Muscle layer of duodenum (tissue), 2 donors: ENCODE measurements around the gene SAMD4A.

ENCODE experiments used
- H3K27ac ChIP-seq: one replicate; pipeline ENCODE4 v1.7.0; 2013; ENCODE audit warnings: mild to moderate bottlenecking, low read length
- H3K27me3 ChIP-seq: one replicate; pipeline ENCODE4 v1.7.0; 2013; ENCODE audit warnings: low read depth, mild to moderate bottlenecking, control low read depth, low read length
- H3K36me3 ChIP-seq, 2 donors: one replicate each; pipeline ENCODE4 v1.7.0; 2013; ENCODE audit warnings: low read length in 2 of 2, control low read depth in 1 of 2, mild to moderate bottlenecking in 1 of 2; ENCODE audit not compliant: insufficient read depth in 2 of 2, control insufficient read depth in 1 of 2
- H3K4me1 ChIP-seq, 2 donors: one replicate each; pipeline ENCODE4 v1.7.0; 2013; ENCODE audit warnings: low read length in 2 of 2, mild to moderate bottlenecking in 2 of 2, control low read depth in 1 of 2, moderate library complexity in 1 of 2; ENCODE audit not compliant: insufficient read depth in 2 of 2, control insufficient read depth in 1 of 2
- H3K4me3 ChIP-seq, 2 donors: one replicate each; pipeline ENCODE4 v1.7.0; 2013; ENCODE audit warnings: low read length in 2 of 2, low read depth in 1 of 2, mild to moderate bottlenecking in 1 of 2
- H3K9me3 ChIP-seq, 2 donors: one replicate each; pipeline ENCODE4 v1.7.0; 2013; ENCODE audit warnings: low read length in 2 of 2, control low read depth in 1 of 2, mild to moderate bottlenecking in 1 of 2; ENCODE audit not compliant: control insufficient read depth in 1 of 2
- donor health status: healthy.

SAMD4A gene

GRCh38 chr14:54675236-54676128 is 108.6 kb downstream of the SAMD4A start:
- H3K27me3 ChIP-seq, result no peaks in the 10 kb centered on the region
- H3K4me3 ChIP-seq, result no peak overlapping the region
- H3K27ac ChIP-seq, result peak overlapping the region; percentile 70
- H3K9me3 ChIP-seq, result no peaks in the 10 kb centered on the region
- peaks cover 0 to 15% of the 10 kb centered on the region in 2 donors for H3K4me1 ChIP-seq
- no peaks in the 10 kb centered on the region for H3K36me3 ChIP-seq

GRCh38 chr14:54676812-54677708 is 110.1 kb downstream of the SAMD4A start:
- H3K36me3 ChIP-seq, result no peaks in the 10 kb centered on the region
- H3K9me3 ChIP-seq, result no peaks in the 10 kb centered on the region
- peak overlapping the region; percentile 95 for H3K27ac ChIP-seq
- H3K27me3 ChIP-seq, result no peaks in the 10 kb centered on the region
- H3K4me1 ChIP-seq, result peaks cover 0 to 10% of the 10 kb centered on the region in 2 donors
- peak overlapping the region in 1 of 2 donors; percentile 11 for H3K4me3 ChIP-seq

DNA sequence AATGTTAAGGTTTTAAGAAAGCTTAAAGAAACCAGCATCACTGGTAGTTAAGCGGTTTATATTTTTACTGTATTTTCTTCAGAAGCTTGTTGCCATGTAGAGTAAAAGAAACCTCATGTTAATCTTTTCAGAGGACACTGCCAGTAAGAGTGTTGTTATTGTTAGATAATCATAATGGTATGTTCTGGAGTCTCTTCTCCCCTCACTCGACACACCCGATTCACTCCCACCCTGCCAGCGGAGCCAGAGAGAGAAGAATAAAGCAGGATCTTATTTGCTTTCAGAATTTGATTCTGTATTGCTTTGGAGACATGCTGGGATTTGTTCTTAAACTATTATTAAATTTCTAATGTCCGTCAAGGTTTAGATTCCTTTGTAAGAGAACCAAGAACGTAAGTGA is 113.7 kb downstream of the SAMD4A start:
- Histone ChIP-seq H3K36me3 (no peaks in the 10 kb centered on the region), H3K9me3 (no peaks in the 10 kb centered on the region), H3K4me1 (peaks cover 0 to 8% of the 10 kb centered on the region in 2 donors), H3K27me3 (no peaks in the 10 kb centered on the region), H3K27ac (peak overlapping the region; percentile 4), H3K4me3 (no peak overlapping the region)

- Histone ChIP-seq H3K27ac (no peak overlapping the region), H3K4me3 (no peak overlapping the region), H3K27me3 (no peaks in the 10 kb centered on the region), H3K9me3 (no peaks in the 10 kb centered on the region), H3K4me1 (peaks cover 2 to 8% of the 10 kb centered on the region in 2 donors), H3K36me3 (peaks cover 0 to 4% of the 10 kb centered on the region in 2 donors)
Observed at GRCh38 chr14:54681811-54682261, 114.9 kb downstream of the SAMD4A start.

GRCh38 chr14:54682578-54682977 is 115.7 kb downstream of the SAMD4A start:
- Histone ChIP-seq H3K4me1 (peaks cover 7 to 12% of the 10 kb centered on the region in 2 donors), H3K27ac (no peak overlapping the region), H3K9me3 (no peaks in the 10 kb centered on the region), H3K36me3 (peaks cover 0 to 4% of the 10 kb centered on the region in 2 donors), H3K27me3 (no peaks in the 10 kb centered on the region), H3K4me3 (no peak overlapping the region)

GRCh38 chr14:54683882-54684794 is 117.2 kb downstream of the SAMD4A start:
- Histone ChIP-seq H3K27ac (peak overlapping the region; percentile 35), H3K9me3 (no peaks in the 10 kb centered on the region), H3K4me3 (no peak overlapping the region), H3K4me1 (peaks cover 7 to 15% of the 10 kb centered on the region in 2 donors), H3K27me3 (no peaks in the 10 kb centered on the region), H3K36me3 (peaks cover 0 to 4% of the 10 kb centered on the region in 2 donors)

GRCh38 chr14:54685286-54685845 is 118.4 kb downstream of the SAMD4A start:
- H3K36me3 ChIP-seq, result peaks cover 0 to 4% of the 10 kb centered on the region in 2 donors
- H3K4me1 ChIP-seq, result peaks cover 7 to 15% of the 10 kb centered on the region in 2 donors
- H3K4me3 ChIP-seq, result no peak overlapping the region
- H3K27ac ChIP-seq, result peak overlapping the region; percentile 70
- H3K27me3 ChIP-seq, result no peaks in the 10 kb centered on the region
- H3K9me3 ChIP-seq, result no peaks in the 10 kb centered on the region

DNA sequence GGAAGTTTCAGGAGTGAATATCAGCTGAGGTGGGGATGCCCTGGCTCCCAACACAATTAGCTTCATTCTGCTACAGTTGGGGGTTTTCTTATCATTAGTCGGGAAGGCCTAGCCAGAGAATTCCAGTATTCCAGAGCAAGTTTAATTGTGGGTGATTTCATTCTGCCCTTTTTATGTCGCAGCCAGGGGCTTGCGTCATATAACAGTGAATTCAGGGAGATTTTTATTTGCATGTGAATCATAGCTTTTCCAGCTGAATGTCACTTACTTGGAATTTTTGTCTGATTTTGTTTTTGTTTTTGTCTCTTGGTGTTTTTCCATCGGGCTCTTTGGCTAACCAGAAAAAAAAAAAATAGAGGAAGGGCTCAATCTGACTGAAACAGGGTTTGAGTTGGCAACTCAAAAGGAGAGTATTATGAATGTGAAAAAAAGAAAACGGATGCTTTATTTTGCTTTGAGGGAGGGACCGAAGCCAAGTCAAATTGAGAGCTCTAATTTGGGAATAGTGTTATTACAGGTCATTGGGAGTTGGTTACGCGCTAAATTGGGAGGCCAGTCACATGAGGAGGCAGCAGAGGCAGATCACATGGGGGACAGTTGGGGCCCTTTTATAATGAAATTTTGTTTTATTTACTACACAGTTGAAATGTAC is 119.4 kb downstream of the SAMD4A start:
- Histone ChIP-seq H3K27ac (peak overlapping the region; percentile 74), H3K36me3 (peaks cover 0 to 4% of the 10 kb centered on the region in 2 donors), H3K4me3 (peak overlapping the region in 1 of 2 donors; percentile 25), H3K27me3 (no peaks in the 10 kb centered on the region), H3K4me1 (peaks cover 7 to 15% of the 10 kb centered on the region in 2 donors), H3K9me3 (no peaks in the 10 kb centered on the region)

DNA sequence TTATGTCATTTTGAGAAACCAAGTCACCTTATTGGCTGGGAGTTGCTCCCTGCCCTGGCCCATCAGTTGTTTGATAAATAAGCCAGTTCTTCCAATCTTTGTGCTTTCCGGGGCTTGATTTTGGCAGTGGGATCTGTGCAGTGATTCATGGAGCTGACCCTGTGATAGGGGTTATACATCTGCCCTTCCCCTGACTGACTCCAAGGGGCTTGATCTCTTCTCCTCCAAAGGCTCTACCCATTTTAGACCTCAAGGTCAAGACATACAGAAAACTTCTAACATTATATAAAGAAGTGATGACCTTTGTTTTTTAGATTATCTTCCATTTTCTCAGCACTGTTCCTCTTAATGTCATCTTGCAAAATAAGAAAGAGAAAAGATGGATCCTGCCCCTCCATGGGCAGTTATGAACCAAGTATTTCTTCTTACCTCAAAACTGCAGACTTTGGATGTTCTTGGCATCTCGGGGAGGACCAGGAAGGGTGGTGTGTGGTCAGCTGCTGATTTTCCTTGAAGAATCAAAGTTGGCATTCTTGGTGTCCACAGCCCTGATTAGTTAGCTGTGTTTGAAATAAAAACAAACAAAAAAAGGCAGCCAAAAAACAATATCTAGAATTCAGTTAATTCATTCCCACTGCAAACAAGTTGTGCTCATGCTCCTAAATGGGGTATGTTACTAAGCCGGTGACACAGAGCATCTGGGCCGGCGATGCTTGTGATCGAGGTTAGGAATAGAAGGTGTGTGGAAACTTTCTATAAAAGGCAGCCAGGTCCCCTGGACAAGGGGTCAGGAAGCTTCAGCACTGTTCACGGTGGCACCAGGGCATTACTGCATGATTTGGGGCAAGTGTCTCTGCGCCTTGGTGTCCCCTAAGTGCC is 120.2 kb downstream of the SAMD4A start:
- Histone ChIP-seq H3K9me3 (no peaks in the 10 kb centered on the region), H3K4me3 (no peak overlapping the region), H3K27ac (peak overlapping the region; percentile 74), H3K4me1 (peaks cover 7 to 15% of the 10 kb centered on the region in 2 donors), H3K36me3 (peaks cover 0 to 4% of the 10 kb centered on the region in 2 donors), H3K27me3 (no peaks in the 10 kb centered on the region)
